Body of pancreas (tissue), 4 donors: ENCODE results near the gene ALOX5AP. TPM values are rescaled to one million over a fixed set of nuclear protein-coding genes. Genes with fewer than 3 reads are reported as not detected.

Experiments
- ATAC-seq: fragments of 150-250 bp; one replicate; pipeline ENCODE4 v1.9.1; 2016
- DNase-seq, 4 donors: peaks; one replicate each; pipeline ENCODE4 v3.0.0-alpha.2; 2019
- H3K27ac ChIP-seq, 4 donors: fragments of 200-600 bp; sonication (generic); 1 replicate in 3 of 4; 2 replicates in 1 of 4; pipeline versions ENCODE4 v1.5.1 to v1.6.1; 2016 to 2019; ENCODE audit warnings: mild to moderate bottlenecking in 1 of 4, mixed read lengths in 1 of 4, moderate library complexity in 1 of 4
- H3K27me3 ChIP-seq, 2 donors: fragments of 200-600 bp; sonication (generic); one replicate each; pipeline ENCODE4 v1.6.0; 2016; ENCODE audit warnings: mild to moderate bottlenecking in 1 of 2
- H3K36me3 ChIP-seq, 2 donors: fragments of 200-600 bp; sonication (generic); replicated peaks in 1 of 2; 2 replicates each; pipeline ENCODE4 v1.5.1; 2016; ENCODE audit warnings: low read depth in 2 of 2; ENCODE audit not compliant: insufficient read depth in 1 of 2
- H3K4me1 ChIP-seq: fragments of 200-600 bp; sonication (generic); one replicate; pipeline ENCODE4 v1.6.0; 2016
- H3K4me3 ChIP-seq, 2 donors: fragments of 200-600 bp; sonication (generic); 1 replicate in 1 of 2; 2 replicates in 1 of 2; pipeline ENCODE4 v1.5.1; 2016 to 2019
- H3K9me3 ChIP-seq, 3 donors: fragments of 200-600 bp; sonication (generic); 1 replicate in 2 of 3; 2 replicates in 1 of 3; pipeline ENCODE4 v1.5.1; 2016
- POLR2A ChIP-seq, 3 donors: fragments of 450-650 bp; IDR thresholded peaks; one replicate each; pipeline ENCODE4 v1.6.1; 2016; ENCODE audit warnings: antibody characterized with exemption in 3 of 3, mild to moderate bottlenecking in 2 of 3
- WGBS, 2 donors: methylation state at CpG; one replicate each; pipeline ENCODE4 v1.1.5; 2017; 5-methylcytosine and 5-hydroxymethylcytosine counted together
- intact Hi-C: fragments of 100-400 bp; cut with DNase I; formaldehyde crosslinking; loops from one replicate; pipeline ENCODE4 v1.15.1; 2023
- total RNA-seq, 2 donors: library from RNA; depleted of rRNA; stranded (reverse); fragments of >200 nt; gene quantifications; one replicate each; pipeline ENCODE4 v1.1.0, GENCODE V29; 2016
- TF ChIP-seq, protein P1 (sequence below), 7 experiments: fragments of 450-650 bp in 4 of 7; fragments of 200-600 bp in 3 of 7; sonication (generic) in 3 of 7; IDR thresholded peaks; one replicate each; pipeline ENCODE4 v1.5.1; 2016 to 2019; ENCODE audit warnings: antibody characterized with exemption in 7 of 7

Gene ALOX5AP
- total RNA-seq, 2 donors from 2014 or later = 12.5 to 17.4 TPM

DNA sequence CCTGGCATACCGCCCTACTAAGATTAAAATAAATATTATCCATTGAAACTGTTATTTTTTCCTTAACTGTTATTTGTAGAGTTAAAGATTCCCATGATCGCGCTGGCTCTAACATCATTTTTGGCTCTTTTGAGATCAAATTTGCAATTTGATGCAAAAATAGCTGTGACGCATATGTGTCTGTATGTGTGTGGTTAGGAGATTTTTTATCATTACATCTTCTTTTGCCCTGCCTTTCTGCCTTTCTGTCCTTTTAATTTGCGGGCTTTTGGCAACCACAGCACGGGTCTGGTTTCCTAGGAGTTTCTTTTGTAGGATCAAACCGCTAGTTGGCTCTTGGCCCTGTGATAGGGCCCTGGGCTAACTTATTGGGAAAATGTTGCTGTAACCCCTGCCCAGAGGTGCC lies 37.3 kb upstream of the ALOX5AP start:
- intact Hi-C loops = no loop called here
- 59 to 67% methylated on average over 7 of the region's 7 CpGs for WGBS, 2 donors
- no peak for ATAC-seq
- Histone ChIP-seq H3K27ac (no peak overlapping the region), H3K4me1 (no peaks in the 10 kb centered on the region), H3K27me3 (no peaks in the 10 kb centered on the region), H3K9me3 (no peaks in the 10 kb centered on the region), H3K36me3 (no peaks in the 10 kb centered on the region), H3K4me3 (no peak overlapping the region)
- TF ChIP-seq POLR2A (IDR thresholded peaks at IDR 0.05) = no peak
- TF ChIP-seq, protein P1, sequence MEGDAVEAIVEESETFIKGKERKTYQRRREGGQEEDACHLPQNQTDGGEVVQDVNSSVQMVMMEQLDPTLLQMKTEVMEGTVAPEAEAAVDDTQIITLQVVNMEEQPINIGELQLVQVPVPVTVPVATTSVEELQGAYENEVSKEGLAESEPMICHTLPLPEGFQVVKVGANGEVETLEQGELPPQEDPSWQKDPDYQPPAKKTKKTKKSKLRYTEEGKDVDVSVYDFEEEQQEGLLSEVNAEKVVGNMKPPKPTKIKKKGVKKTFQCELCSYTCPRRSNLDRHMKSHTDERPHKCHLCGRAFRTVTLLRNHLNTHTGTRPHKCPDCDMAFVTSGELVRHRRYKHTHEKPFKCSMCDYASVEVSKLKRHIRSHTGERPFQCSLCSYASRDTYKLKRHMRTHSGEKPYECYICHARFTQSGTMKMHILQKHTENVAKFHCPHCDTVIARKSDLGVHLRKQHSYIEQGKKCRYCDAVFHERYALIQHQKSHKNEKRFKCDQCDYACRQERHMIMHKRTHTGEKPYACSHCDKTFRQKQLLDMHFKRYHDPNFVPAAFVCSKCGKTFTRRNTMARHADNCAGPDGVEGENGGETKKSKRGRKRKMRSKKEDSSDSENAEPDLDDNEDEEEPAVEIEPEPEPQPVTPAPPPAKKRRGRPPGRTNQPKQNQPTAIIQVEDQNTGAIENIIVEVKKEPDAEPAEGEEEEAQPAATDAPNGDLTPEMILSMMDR (IDR thresholded peaks at IDR 0.05) = no peak
- DNase-seq = no peak

DNA sequence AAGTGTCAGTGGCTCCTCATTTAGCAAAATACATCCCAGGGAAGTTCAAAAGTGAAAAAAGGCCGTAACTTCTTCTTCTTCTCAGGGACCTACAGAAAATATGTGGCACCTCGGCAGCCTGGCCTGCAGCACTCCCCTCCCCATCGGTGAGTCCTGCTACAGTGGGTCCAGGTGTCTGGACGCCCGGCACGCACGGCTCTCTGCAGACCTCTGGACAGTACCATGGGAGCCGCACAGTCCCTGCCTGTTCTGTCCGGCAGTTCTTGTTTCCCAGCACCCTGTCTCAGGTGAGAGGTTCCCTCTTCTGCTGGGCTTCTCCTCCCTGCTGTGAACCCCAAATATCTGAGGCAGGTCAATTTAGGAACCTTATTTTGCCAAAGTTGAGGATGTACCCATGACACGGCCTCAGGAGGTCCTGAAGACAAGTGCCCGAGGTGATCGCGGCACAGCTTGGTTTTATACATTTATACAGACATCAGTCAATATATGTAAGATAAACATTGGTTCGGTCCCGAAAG lies 36.8 kb upstream of the ALOX5AP start:
- 60 to 68% methylated on average over 13 to 15 of the region's 15 CpGs for WGBS, 2 donors
- Histone ChIP-seq H3K27me3 (no peaks in the 10 kb centered on the region), H3K4me1 (no peaks in the 10 kb centered on the region), H3K9me3 (no peaks in the 10 kb centered on the region), H3K4me3 (no peak overlapping the region), H3K36me3 (no peaks in the 10 kb centered on the region), H3K27ac (no peak overlapping the region)
- DNase-seq (no peak), ATAC-seq (no peak)
- intact Hi-C loops = no loop called here
- TF ChIP-seq, protein P1 (IDR thresholded peaks at IDR 0.05) = no peak
- no peak for TF ChIP-seq POLR2A (IDR thresholded peaks at IDR 0.05)

DNA sequence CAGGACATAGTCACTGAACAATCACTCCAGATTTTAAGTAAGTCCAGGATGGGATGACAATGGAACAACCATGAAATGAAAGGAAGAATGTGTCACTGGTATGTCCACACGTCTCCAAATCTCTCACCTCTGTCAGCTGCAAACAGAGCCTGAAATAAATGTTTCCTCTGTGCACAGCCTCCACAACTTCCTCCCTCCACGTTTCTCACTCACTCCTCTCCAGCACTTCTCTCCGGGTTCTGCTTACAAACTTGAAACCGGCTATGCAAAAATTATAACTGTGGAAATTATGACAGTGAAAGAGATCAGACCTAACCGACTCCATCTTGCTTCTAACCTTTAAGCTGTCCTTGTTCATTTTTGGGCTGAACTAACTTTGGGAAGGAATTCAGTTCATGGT lies 35.0 kb upstream of the ALOX5AP start:
- TF ChIP-seq, protein P1 (IDR thresholded peaks at IDR 0.05) = no peak
- TF ChIP-seq POLR2A (IDR thresholded peaks at IDR 0.05) = no peak
- ATAC-seq = no peak
- DNase-seq = no peak
- Histone ChIP-seq H3K27me3 (no peaks in the 10 kb centered on the region), H3K36me3 (no peaks in the 10 kb centered on the region), H3K4me1 (no peaks in the 10 kb centered on the region), H3K9me3 (no peaks in the 10 kb centered on the region), H3K4me3 (no peak overlapping the region), H3K27ac (no peak overlapping the region)
- intact Hi-C loops = no loop called here
- 53 to 67% methylated on average over 5 of the region's 5 CpGs for WGBS, 2 donors

DNA sequence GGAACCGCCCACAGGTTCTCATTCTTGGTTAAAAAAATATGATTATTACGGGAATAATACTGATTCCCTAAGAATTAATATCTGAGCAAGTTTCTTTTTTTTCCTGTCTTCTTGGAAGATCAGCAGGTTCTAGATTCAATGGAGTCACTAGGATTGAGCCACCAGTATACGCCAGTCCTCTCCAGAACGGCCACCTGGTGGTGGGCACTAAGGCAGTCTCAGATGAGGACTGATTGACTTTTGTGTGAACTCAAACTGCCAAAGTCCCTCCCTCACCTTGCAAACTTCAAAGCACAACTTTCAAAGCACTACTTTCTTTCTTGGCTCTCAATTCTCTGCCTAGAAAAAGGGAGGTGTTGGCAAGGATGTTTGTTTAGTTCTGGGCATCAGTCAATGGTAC lies 33.3 kb upstream of the ALOX5AP start:
- Histone ChIP-seq H3K27me3 (no peaks in the 10 kb centered on the region), H3K4me3 (no peak overlapping the region), H3K9me3 (no peaks in the 10 kb centered on the region), H3K4me1 (no peaks in the 10 kb centered on the region), H3K36me3 (no peaks in the 10 kb centered on the region), H3K27ac (no peak overlapping the region)
- no peak for ATAC-seq
- WGBS, 2 donors = 76 to 83% methylated on average over 4 of the region's 4 CpGs
- intact Hi-C loops = no loop called here
- no peak for DNase-seq
- TF ChIP-seq POLR2A (IDR thresholded peaks at IDR 0.05) = no peak
- TF ChIP-seq, protein P1 (IDR thresholded peaks at IDR 0.05) = no peak

DNA sequence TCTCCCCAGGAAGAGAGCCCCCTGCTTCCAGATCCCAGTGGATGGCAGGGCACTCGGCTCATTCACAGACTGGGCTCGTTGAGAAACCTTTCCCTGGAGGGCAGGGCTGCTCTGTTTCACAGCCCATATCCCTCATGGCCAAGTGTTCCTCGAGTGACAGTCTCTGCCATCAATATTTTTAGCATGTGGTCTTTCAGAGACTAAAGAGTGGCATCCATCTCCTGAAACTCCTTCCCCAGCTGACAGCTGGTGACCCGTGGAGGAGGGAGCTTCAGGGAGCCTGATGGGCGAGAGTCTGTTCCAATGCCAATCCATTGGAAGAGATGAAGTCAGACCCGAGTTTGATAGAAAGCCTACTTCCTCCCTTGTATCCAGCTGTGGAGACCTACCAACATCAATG lies 30.7 kb upstream of the ALOX5AP start:
- H3K36me3 ChIP-seq = no peaks in the 10 kb centered on the region
- H3K4me3 ChIP-seq = no peak overlapping the region
- no peak overlapping the region for H3K27ac ChIP-seq
- no peak for TF ChIP-seq POLR2A (IDR thresholded peaks at IDR 0.05)
- TF ChIP-seq, protein P1 (IDR thresholded peaks at IDR 0.05) = no peak
- no peak for ATAC-seq
- H3K27me3 ChIP-seq = no peaks in the 10 kb centered on the region
- no peaks in the 10 kb centered on the region for H3K4me1 ChIP-seq
- intact Hi-C loops = no loop called here
- H3K9me3 ChIP-seq = no peaks in the 10 kb centered on the region
- DNase-seq = no peak
- 42 to 62% methylated on average over 6 of the region's 6 CpGs for WGBS, 2 donors
